NB4 (cell line): Measurements from ENCODE around the gene MED26.

ENCODE experiments used
- MAX ChIP-seq: IDR thresholded peaks from 2 replicates; pipeline ENCODE4 v1.6.1; 2011; ENCODE audit warnings: low read depth, low read length
- MYC ChIP-seq: IDR thresholded peaks from 2 replicates; pipeline ENCODE4 v1.6.1; 2011; ENCODE audit warnings: low read depth, low read length
- POLR2A ChIP-seq: IDR thresholded peaks from 2 replicates; pipeline ENCODE4 v1.6.1; 2011; ENCODE audit warnings: mild to moderate bottlenecking; ENCODE audit not compliant: insufficient read length; ENCODE audit errors: extremely low read depth
- TF ChIP-seq, protein P1 (sequence below): IDR thresholded peaks from one replicate; pipeline ENCODE4 v1.5.1; 2012; ENCODE audit warnings: low read depth, low read length

- TF ChIP-seq, protein P1, sequence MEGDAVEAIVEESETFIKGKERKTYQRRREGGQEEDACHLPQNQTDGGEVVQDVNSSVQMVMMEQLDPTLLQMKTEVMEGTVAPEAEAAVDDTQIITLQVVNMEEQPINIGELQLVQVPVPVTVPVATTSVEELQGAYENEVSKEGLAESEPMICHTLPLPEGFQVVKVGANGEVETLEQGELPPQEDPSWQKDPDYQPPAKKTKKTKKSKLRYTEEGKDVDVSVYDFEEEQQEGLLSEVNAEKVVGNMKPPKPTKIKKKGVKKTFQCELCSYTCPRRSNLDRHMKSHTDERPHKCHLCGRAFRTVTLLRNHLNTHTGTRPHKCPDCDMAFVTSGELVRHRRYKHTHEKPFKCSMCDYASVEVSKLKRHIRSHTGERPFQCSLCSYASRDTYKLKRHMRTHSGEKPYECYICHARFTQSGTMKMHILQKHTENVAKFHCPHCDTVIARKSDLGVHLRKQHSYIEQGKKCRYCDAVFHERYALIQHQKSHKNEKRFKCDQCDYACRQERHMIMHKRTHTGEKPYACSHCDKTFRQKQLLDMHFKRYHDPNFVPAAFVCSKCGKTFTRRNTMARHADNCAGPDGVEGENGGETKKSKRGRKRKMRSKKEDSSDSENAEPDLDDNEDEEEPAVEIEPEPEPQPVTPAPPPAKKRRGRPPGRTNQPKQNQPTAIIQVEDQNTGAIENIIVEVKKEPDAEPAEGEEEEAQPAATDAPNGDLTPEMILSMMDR: no peak
- no peak for TF ChIP-seq POLR2A
- no peak for TF ChIP-seq MAX
- no peak for TF ChIP-seq MYC
These were observed 50.4 kb downstream of the MED26 start for GRCh38 chr19:16577531-16577985.
